Measurements from ENCODE around the gene CLDN16. TPM values are rescaled to one million over a fixed set of nuclear protein-coding genes. Genes with fewer than 3 reads are reported as not detected.

CLDN16 gene
- total and polyA plus RNA-seq, 2 experiments from 2014 or later: 0.39 to 0.77 TPM

- H2AFZ ChIP-seq: no peak overlapping the region
- H3K27ac ChIP-seq: no peak overlapping the region
- no peaks in the 10 kb centered on the region for H3K4me1 ChIP-seq (ENCODE audit: insufficient read depth)
- H3K27me3 ChIP-seq: no peaks in the 10 kb centered on the region
- no peaks in the 10 kb centered on the region for H3K36me3 ChIP-seq (replicated peaks; ENCODE audit: insufficient read depth, low read depth)
- 73% methylated on average over 3 of the region's 3 CpGs for WGBS (ENCODE audit: low lambda C conversion rate, missing lambda C conversion rate)
- no peaks in the 10 kb centered on the region for H3K79me2 ChIP-seq
- H3K4me3 ChIP-seq: no peak overlapping the region
- TF ChIP-seq CTCF (IDR thresholded peaks at IDR 0.05; ENCODE audit: poor library complexity) (no peak), EZH2phosphoT487 (IDR thresholded peaks at IDR 0.05; ENCODE audit: low read depth, severe bottlenecking, unreplicated experiment) (no peak), EZH2 (IDR thresholded peaks at IDR 0.05; ENCODE audit: borderline replicate concordance) (no peak)
- H3K9me3 ChIP-seq (ENCODE audit: low read depth): no peaks in the 10 kb centered on the region
- H3K9me2 ChIP-seq (replicated peaks; ENCODE audit: insufficient read depth): no peaks in the 10 kb centered on the region
- no peaks in the 10 kb centered on the region for H4K20me1 ChIP-seq (ENCODE audit: insufficient read depth, poor library complexity, severe bottlenecking)
- H3K4me2 ChIP-seq: no peak overlapping the region
- no peak for DNase-seq (ENCODE audit: low spot score)
Observed at GRCh38 chr3:190435618-190436017, 47.7 kb downstream of the CLDN16 start.

GRCh38 chr3:190436331-190436730 lies 48.4 kb downstream of the CLDN16 start:
- Histone ChIP-seq H3K27ac (no peak overlapping the region), H3K9me3 (ENCODE audit: low read depth) (no peaks in the 10 kb centered on the region), H2AFZ (no peak overlapping the region), H3K9me2 (replicated peaks; ENCODE audit: insufficient read depth) (no peaks in the 10 kb centered on the region), H3K4me1 (ENCODE audit: insufficient read depth) (no peaks in the 10 kb centered on the region), H4K20me1 (ENCODE audit: insufficient read depth, poor library complexity, severe bottlenecking) (no peaks in the 10 kb centered on the region), H3K36me3 (replicated peaks; ENCODE audit: insufficient read depth, low read depth) (no peaks in the 10 kb centered on the region), H3K4me2 (no peak overlapping the region), H3K27me3 (no peaks in the 10 kb centered on the region), H3K79me2 (no peaks in the 10 kb centered on the region), H3K4me3 (no peak overlapping the region)
- no peak for DNase-seq (ENCODE audit: low spot score)
- TF ChIP-seq EZH2phosphoT487 (IDR thresholded peaks at IDR 0.05; ENCODE audit: low read depth, severe bottlenecking, unreplicated experiment) (no peak), CTCF (IDR thresholded peaks at IDR 0.05; ENCODE audit: poor library complexity) (no peak), EZH2 (IDR thresholded peaks at IDR 0.05; ENCODE audit: borderline replicate concordance) (no peak)
- WGBS (ENCODE audit: low lambda C conversion rate, missing lambda C conversion rate): 90% methylated on average over 2 of the region's 2 CpGs

- Histone ChIP-seq H4K20me1 (ENCODE audit: insufficient read depth, poor library complexity, severe bottlenecking) (no peaks in the 10 kb centered on the region), H3K27me3 (no peaks in the 10 kb centered on the region), H3K79me2 (no peaks in the 10 kb centered on the region), H3K4me3 (no peak overlapping the region), H3K27ac (no peak overlapping the region), H3K4me1 (ENCODE audit: insufficient read depth) (peaks cover 5% of the 10 kb centered on the region), H3K9me2 (replicated peaks; ENCODE audit: insufficient read depth) (no peaks in the 10 kb centered on the region), H3K9me3 (ENCODE audit: low read depth) (no peaks in the 10 kb centered on the region), H2AFZ (no peak overlapping the region), H3K4me2 (no peak overlapping the region), H3K36me3 (replicated peaks; ENCODE audit: insufficient read depth, low read depth) (no peaks in the 10 kb centered on the region)
- TF ChIP-seq CTCF (IDR thresholded peaks at IDR 0.05; ENCODE audit: poor library complexity): no peak
- no peak for TF ChIP-seq EZH2 (IDR thresholded peaks at IDR 0.05; ENCODE audit: borderline replicate concordance)
- TF ChIP-seq EZH2phosphoT487 (IDR thresholded peaks at IDR 0.05; ENCODE audit: low read depth, severe bottlenecking, unreplicated experiment): no peak
- WGBS (ENCODE audit: low lambda C conversion rate, missing lambda C conversion rate): 97% methylated on average over 1 of the region's 1 CpG
- DNase-seq (ENCODE audit: low spot score): no peak
Observed at GRCh38 chr3:190442240-190442639, 54.3 kb downstream of the CLDN16 start.

GRCh38 chr3:190443257-190443656 lies 55.3 kb downstream of the CLDN16 start:
- H3K27me3 ChIP-seq: no peaks in the 10 kb centered on the region
- peaks cover 14% of the 10 kb centered on the region for H3K4me1 ChIP-seq (ENCODE audit: insufficient read depth)
- no peak overlapping the region for H3K4me3 ChIP-seq
- no peaks in the 10 kb centered on the region for H3K9me3 ChIP-seq (ENCODE audit: low read depth)
- H3K9me2 ChIP-seq (replicated peaks; ENCODE audit: insufficient read depth): no peaks in the 10 kb centered on the region
- no peaks in the 10 kb centered on the region for H4K20me1 ChIP-seq (ENCODE audit: insufficient read depth, poor library complexity, severe bottlenecking)
- H3K27ac ChIP-seq: no peak overlapping the region
- no peak for TF ChIP-seq EZH2 (IDR thresholded peaks at IDR 0.05; ENCODE audit: borderline replicate concordance)
- TF ChIP-seq CTCF (IDR thresholded peaks at IDR 0.05; ENCODE audit: poor library complexity): peak; percentile 46
- no peak overlapping the region for H2AFZ ChIP-seq
- no peaks in the 10 kb centered on the region for H3K36me3 ChIP-seq (replicated peaks; ENCODE audit: insufficient read depth, low read depth)
- no peaks in the 10 kb centered on the region for H3K79me2 ChIP-seq
- 57% methylated on average over 3 of the region's 3 CpGs for WGBS (ENCODE audit: low lambda C conversion rate, missing lambda C conversion rate)
- no peak for DNase-seq (ENCODE audit: low spot score)
- no peak overlapping the region for H3K4me2 ChIP-seq

Data from hepatocyte (in vitro differentiated cells).